Small intestine (tissue), 7 donors: ENCODE measurements around the gene FAM76A. TPM values are rescaled to one million over a fixed set of nuclear protein-coding genes. Genes with fewer than 3 reads are reported as not detected.

ENCODE experiments used
- DNase-seq, 2 donors: peaks; one replicate each; pipeline versions ENCODE4 v3.0.0 to v3.0.0-alpha.2; 2013
- FAIRE-seq: peaks from 2 replicates; lab custom pipeline; 2012; peaks lifted over from hg19 to GRCh38; lab: Jason Lieb, UNC
- H3K27ac ChIP-seq, 3 donors: one replicate each; pipeline ENCODE4 v1.5.1; 2013; ENCODE audit warnings: low read length in 2 of 3, mild to moderate bottlenecking in 2 of 3, control low read depth in 1 of 3, inconsistent platforms in 1 of 3, low read depth in 1 of 3, moderate library complexity in 1 of 3
- H3K27me3 ChIP-seq, 3 donors: one replicate each; pipeline ENCODE4 v1.6.1; 2013; ENCODE audit warnings: low read length in 3 of 3, inconsistent platforms in 1 of 3; ENCODE audit not compliant: control insufficient read depth in 3 of 3, insufficient read depth in 3 of 3
- H3K36me3 ChIP-seq, 3 donors: one replicate each; pipeline ENCODE4 v1.6.1; 2013; ENCODE audit warnings: low read length in 3 of 3, inconsistent platforms in 1 of 3, low read depth in 1 of 3, mild to moderate bottlenecking in 1 of 3, moderate library complexity in 1 of 3; ENCODE audit not compliant: control insufficient read depth in 3 of 3, insufficient read depth in 2 of 3
- H3K4me1 ChIP-seq, 3 donors: one replicate each; pipeline ENCODE4 v1.6.1; 2013; ENCODE audit warnings: low read length in 2 of 3, inconsistent platforms in 1 of 3, low read depth in 1 of 3, mild to moderate bottlenecking in 1 of 3, moderate library complexity in 1 of 3; ENCODE audit not compliant: control insufficient read depth in 3 of 3, insufficient read depth in 2 of 3
- H3K4me3 ChIP-seq, 3 donors: one replicate each; pipeline ENCODE4 v1.5.1; 2013; ENCODE audit warnings: low read length in 3 of 3, control low read depth in 1 of 3, inconsistent platforms in 1 of 3, low read depth in 1 of 3, mild to moderate bottlenecking in 1 of 3, moderate library complexity in 1 of 3
- H3K9me3 ChIP-seq, 2 donors: one replicate each; pipeline ENCODE4 v1.6.1; 2013; ENCODE audit warnings: low read depth in 1 of 2, low read length in 1 of 2; ENCODE audit not compliant: control insufficient read depth in 2 of 2, insufficient read depth in 1 of 2
- WGBS, 3 donors: extraction: QIAGEN DNeasy Blood & Tissue Kit; methylation state at CpG; one replicate each; pipeline ENCODE4 v1.1.7; 2013; 5-methylcytosine and 5-hydroxymethylcytosine counted together
- polyA plus RNA-seq, 4 donors: library from polyadenylated mRNA; stranded (reverse) in 3 of 4; unstranded in 1 of 4; fragments of 200-250 nt in 3 of 4; fragments of 120-200 nt in 1 of 4; gene quantifications; one replicate each; pipeline versions ENCODE4 v1.2.1 to v1.2.3, GENCODE V29; 2013
- donor health status: healthy with polysubstance abuse.
- donor health status: control.
- donor health status: control.
- donor health status: Bipolar disorder and iron deficiency.
- donor health status: healthy.

Gene FAM76A
- polyA plus RNA-seq, 4 donors = 3.5 to 8.3 (median 4.1) TPM

GRCh38 chr1:27811741-27812500 is 86.2 kb downstream of the FAM76A start:
- Histone ChIP-seq H3K9me3 (no peaks in the 10 kb centered on the region), H3K27ac (no peak overlapping the region), H3K36me3 (peaks cover 3 to 34% (median 14%) of the 10 kb centered on the region in 3 donors), H3K4me1 (peaks cover 0 to 5% (median 0%) of the 10 kb centered on the region in 3 donors), H3K27me3 (no peaks in the 10 kb centered on the region), H3K4me3 (no peak overlapping the region)
- 89 to 92% (median 90%) methylated on average over 6 of the region's 6 CpGs for WGBS, 3 donors
- FAIRE-seq (no peak), DNase-seq (no peak)

Other genes starting within 250 kb of the FAM76A start
- 10 to 100 TPM; 19.5 to 60.4 (median 34.9) TPM for gene WASF2, start 235.8 kb upstream of the FAM76A start, polyA plus RNA-seq
- gene AHDC1, start 121.8 kb upstream of the FAM76A start, polyA plus RNA-seq = 10 to 100 TPM in 1 of 4 donors, 1 to 10 TPM in 3; 3.5 to 17.4 (median 6.9) TPM
- 10 to 100 TPM in 1 of 4 donors, 1 to 10 TPM in 3; 1.6 to 12.6 (median 1.8) TPM for gene FGR, start 90.8 kb upstream of the FAM76A start, polyA plus RNA-seq
- 100 to 1,000 TPM in 1 of 4 donors, 10 to 100 TPM in 2, 1 to 10 TPM in 1; 7.2 to 137 (median 16.8) TPM for gene IFI6, start 53.8 kb upstream of the FAM76A start, polyA plus RNA-seq
- 10 to 100 TPM; 34.8 to 63.3 (median 56.7) TPM for gene STX12, start 47.3 kb downstream of the FAM76A start, polyA plus RNA-seq
- gene PPP1R8, start 104.8 kb downstream of the FAM76A start, polyA plus RNA-seq = 10 to 100 TPM; 26.6 to 37.1 (median 30.0) TPM
- gene THEMIS2, start 146.6 kb downstream of the FAM76A start, polyA plus RNA-seq = 10 to 100 TPM in 2 of 4 donors, 1 to 10 TPM in 2; 2.2 to 16.8 (median 9.1) TPM
- gene RPA2, start 188.6 kb downstream of the FAM76A start, polyA plus RNA-seq = 10 to 100 TPM; 17.0 to 32.3 (median 24.2) TPM
- gene SMPDL3B, start 209.0 kb downstream of the FAM76A start, polyA plus RNA-seq = 10 to 100 TPM; 17.3 to 22.6 (median 19.2) TPM
- gene XKR8, start 234.0 kb downstream of the FAM76A start, polyA plus RNA-seq = 1 to 10 TPM; 4.9 to 9.4 (median 7.4) TPM